Ecto neural progenitor cell (in vitro differentiated cells): ENCODE results near the gene FIS1.
"Not testable (repeated sequence)": the region's sequence is repeated elsewhere in the genome, so short reads cannot be mapped to it uniquely, and the experiment has no call there.

Experiments used
- DNase-seq: peaks from one replicate; pipeline ENCODE4 v3.0.0-alpha.2; 2018; ENCODE audit warnings: low spot score

FIS1 gene

GRCh38 chr7:101244375-101245146 lies at the start of gene FIS1:
FIS1 (minus strand) TSS chr7:101245081; CDS start chr7:101245004, 77 bp downstream.
- peak; percentile 96 for DNase-seq

GRCh38 chr7:101294039-101294831 lies 49.4 kb upstream of the FIS1 start:
- DNase-seq, result no peak

GRCh38 chr7:101293069-101294021 lies 48.5 kb upstream of the FIS1 start:
- not testable (repeated sequence) for DNase-seq

- DNase-seq, result not testable (repeated sequence)
Measured at GRCh38 chr7:101292566-101292965, 47.7 kb upstream of the FIS1 start.

GRCh38 chr7:101290186-101291037 lies 45.5 kb upstream of the FIS1 start:
- peak; percentile 69 for DNase-seq

GRCh38 chr7:101289687-101290086 lies 44.8 kb upstream of the FIS1 start:
- DNase-seq, result not testable (repeated sequence)

GRCh38 chr7:101288439-101288838 lies 43.6 kb upstream of the FIS1 start:
- no peak for DNase-seq

- no peak for DNase-seq
Measured at GRCh38 chr7:101287032-101287431, 42.2 kb upstream of the FIS1 start.

- DNase-seq, result not testable (repeated sequence)
Measured at GRCh38 chr7:101285880-101286279, 41.0 kb upstream of the FIS1 start.

- no peak for DNase-seq
Measured at GRCh38 chr7:101285171-101285570, 40.3 kb upstream of the FIS1 start.

GRCh38 chr7:101280912-101281311 lies 36.0 kb upstream of the FIS1 start:
- not testable (repeated sequence) for DNase-seq

- no peak for DNase-seq
Measured at GRCh38 chr7:101278461-101279292, 33.8 kb upstream of the FIS1 start.

- no peak for DNase-seq
Measured at GRCh38 chr7:101277155-101277554, 32.3 kb upstream of the FIS1 start.

GRCh38 chr7:101273206-101273605 lies 28.3 kb upstream of the FIS1 start:
- DNase-seq, result no peak

- DNase-seq, result no peak
Measured at GRCh38 chr7:101271021-101271420, 26.1 kb upstream of the FIS1 start.

- no peak for DNase-seq
Measured at GRCh38 chr7:101269664-101270063, 24.8 kb upstream of the FIS1 start.

- DNase-seq, result no peak
Measured at GRCh38 chr7:101265622-101266516, 21.0 kb upstream of the FIS1 start.

GRCh38 chr7:101264102-101264706 lies 19.3 kb upstream of the FIS1 start:
- not testable (repeated sequence) for DNase-seq
